Mucosa of rectum (tissue), 2 donors: Measurements from ENCODE around the gene CHML.

Experiments
- H3K27ac ChIP-seq, 2 donors: one replicate each; pipeline ENCODE4 v1.7.0; 2013; ENCODE audit warnings: inconsistent platforms in 2 of 2, low read depth in 2 of 2, low read length in 2 of 2
- H3K27me3 ChIP-seq, 2 donors: one replicate each; pipeline ENCODE4 v1.7.0; 2013; ENCODE audit warnings: low read length in 2 of 2; ENCODE audit not compliant: control insufficient read depth in 2 of 2, insufficient read depth in 2 of 2
- H3K36me3 ChIP-seq, 2 donors: one replicate each; pipeline ENCODE4 v1.7.0; 2013; ENCODE audit warnings: low read length in 2 of 2; ENCODE audit not compliant: control insufficient read depth in 2 of 2, insufficient read depth in 2 of 2
- H3K4me1 ChIP-seq, 2 donors: one replicate each; pipeline ENCODE4 v1.7.0; 2013; ENCODE audit warnings: low read length in 2 of 2, mild to moderate bottlenecking in 1 of 2; ENCODE audit not compliant: control insufficient read depth in 2 of 2, insufficient read depth in 2 of 2
- H3K4me3 ChIP-seq, 2 donors: one replicate each; pipeline ENCODE4 v1.7.0; 2013; ENCODE audit warnings: low read length in 2 of 2
- H3K9ac ChIP-seq, 2 donors: one replicate each; pipeline ENCODE4 v1.7.0; 2013; ENCODE audit warnings: low read length in 2 of 2, low read depth in 1 of 2, mild to moderate bottlenecking in 1 of 2
- H3K9me3 ChIP-seq, 2 donors: one replicate each; pipeline ENCODE4 v1.7.0; 2013; ENCODE audit warnings: low read length in 2 of 2; ENCODE audit not compliant: control insufficient read depth in 2 of 2
- donor health status: healthy.
- donor health status: Normal muscosa, but diverticular disease.

The CHML gene

GRCh38 chr1:241647658-241648057 is 7.5 kb upstream of the CHML start:
- no peak overlapping the region for H3K9ac ChIP-seq
- H3K36me3 ChIP-seq = no peaks in the 10 kb centered on the region
- H3K9me3 ChIP-seq = no peaks in the 10 kb centered on the region
- H3K27ac ChIP-seq = no peak overlapping the region
- H3K27me3 ChIP-seq = no peaks in the 10 kb centered on the region
- no peak overlapping the region for H3K4me3 ChIP-seq
- no peaks in the 10 kb centered on the region for H3K4me1 ChIP-seq

- Histone ChIP-seq H3K27ac (no peak overlapping the region), H3K9ac (no peak overlapping the region), H3K4me3 (no peak overlapping the region), H3K4me1 (no peaks in the 10 kb centered on the region), H3K9me3 (no peaks in the 10 kb centered on the region), H3K27me3 (no peaks in the 10 kb centered on the region), H3K36me3 (no peaks in the 10 kb centered on the region)
These were observed 6.0 kb upstream of the CHML start for GRCh38 chr1:241646201-241646600.

GRCh38 chr1:241645199-241645598 is 5.0 kb upstream of the CHML start:
- Histone ChIP-seq H3K4me1 (peaks cover 4 to 8% of the 10 kb centered on the region in 2 donors), H3K27me3 (no peaks in the 10 kb centered on the region), H3K4me3 (no peak overlapping the region), H3K27ac (no peak overlapping the region), H3K36me3 (no peaks in the 10 kb centered on the region), H3K9me3 (no peaks in the 10 kb centered on the region), H3K9ac (no peak overlapping the region)

GRCh38 chr1:241644259-241644658 is 4.1 kb upstream of the CHML start:
- Histone ChIP-seq H3K4me1 (peaks cover 4 to 8% of the 10 kb centered on the region in 2 donors), H3K27ac (no peak overlapping the region), H3K36me3 (no peaks in the 10 kb centered on the region), H3K9me3 (no peaks in the 10 kb centered on the region), H3K9ac (no peak overlapping the region), H3K27me3 (no peaks in the 10 kb centered on the region), H3K4me3 (no peak overlapping the region)

GRCh38 chr1:241642593-241642944 is 2.4 kb upstream of the CHML start:
- Histone ChIP-seq H3K4me3 (peak overlapping the region in 1 of 2 donors; percentile 5), H3K36me3 (no peaks in the 10 kb centered on the region), H3K9ac (no peak overlapping the region), H3K27ac (peak overlapping the region; percentile 38 to 50), H3K9me3 (no peaks in the 10 kb centered on the region), H3K4me1 (peaks cover 9 to 11% of the 10 kb centered on the region in 2 donors), H3K27me3 (no peaks in the 10 kb centered on the region)

- Histone ChIP-seq H3K4me3 (peak overlapping the region in 1 of 2 donors; percentile 5), H3K36me3 (no peaks in the 10 kb centered on the region), H3K9me3 (no peaks in the 10 kb centered on the region), H3K4me1 (peaks cover 10 to 11% of the 10 kb centered on the region in 2 donors), H3K27me3 (no peaks in the 10 kb centered on the region), H3K9ac (no peak overlapping the region), H3K27ac (peak overlapping the region; percentile 38 to 50)
These were observed 1.8 kb upstream of the CHML start for GRCh38 chr1:241641773-241642592.

- H3K4me3 ChIP-seq = peak overlapping the region; percentile 65 to 72
- peak overlapping the region in 1 of 2 donors; percentile 53 for H3K9ac ChIP-seq
- peaks cover 10 to 11% of the 10 kb centered on the region in 2 donors for H3K4me1 ChIP-seq
- H3K9me3 ChIP-seq = no peaks in the 10 kb centered on the region
- no peaks in the 10 kb centered on the region for H3K36me3 ChIP-seq
- H3K27ac ChIP-seq = peak overlapping the region; percentile 57 to 61
- no peaks in the 10 kb centered on the region for H3K27me3 ChIP-seq
These were observed 876 bp upstream of the CHML start for GRCh38 chr1:241640867-241641622.

- Histone ChIP-seq H3K27ac (peak overlapping the region; percentile 63 to 86), H3K4me3 (peak overlapping the region; percentile 99), H3K4me1 (peaks cover 10 to 11% of the 10 kb centered on the region in 2 donors), H3K9me3 (no peaks in the 10 kb centered on the region), H3K9ac (peak overlapping the region; percentile 91 to 94), H3K27me3 (no peaks in the 10 kb centered on the region), H3K36me3 (peaks cover 0 to 6% of the 10 kb centered on the region in 2 donors)
These were observed 483 bp downstream of the CHML start for GRCh38 chr1:241639623-241640148.

- H3K9ac ChIP-seq = peak overlapping the region; percentile 7 to 91
- peaks cover 10 to 11% of the 10 kb centered on the region in 2 donors for H3K4me1 ChIP-seq
- H3K27me3 ChIP-seq = no peaks in the 10 kb centered on the region
- H3K36me3 ChIP-seq = peaks cover 0 to 6% of the 10 kb centered on the region in 2 donors
- H3K4me3 ChIP-seq = peak overlapping the region; percentile 99
- no peaks in the 10 kb centered on the region for H3K9me3 ChIP-seq
- H3K27ac ChIP-seq = peak overlapping the region; percentile 33 to 63
These were observed 1.1 kb downstream of the CHML start for GRCh38 chr1:241638909-241639622.
